GM21526 (cell line): ENCODE data around the gene SLC4A7.

Experiments
- ATAC-seq: cut with Tn5 transposase; IDR thresholded peaks from one replicate; pipeline ENCODE4 v1.9.1; 2021; ENCODE audit warnings: moderate library complexity; ENCODE audit not compliant: unreplicated experiment, low FRiP score

Gene SLC4A7

DNA sequence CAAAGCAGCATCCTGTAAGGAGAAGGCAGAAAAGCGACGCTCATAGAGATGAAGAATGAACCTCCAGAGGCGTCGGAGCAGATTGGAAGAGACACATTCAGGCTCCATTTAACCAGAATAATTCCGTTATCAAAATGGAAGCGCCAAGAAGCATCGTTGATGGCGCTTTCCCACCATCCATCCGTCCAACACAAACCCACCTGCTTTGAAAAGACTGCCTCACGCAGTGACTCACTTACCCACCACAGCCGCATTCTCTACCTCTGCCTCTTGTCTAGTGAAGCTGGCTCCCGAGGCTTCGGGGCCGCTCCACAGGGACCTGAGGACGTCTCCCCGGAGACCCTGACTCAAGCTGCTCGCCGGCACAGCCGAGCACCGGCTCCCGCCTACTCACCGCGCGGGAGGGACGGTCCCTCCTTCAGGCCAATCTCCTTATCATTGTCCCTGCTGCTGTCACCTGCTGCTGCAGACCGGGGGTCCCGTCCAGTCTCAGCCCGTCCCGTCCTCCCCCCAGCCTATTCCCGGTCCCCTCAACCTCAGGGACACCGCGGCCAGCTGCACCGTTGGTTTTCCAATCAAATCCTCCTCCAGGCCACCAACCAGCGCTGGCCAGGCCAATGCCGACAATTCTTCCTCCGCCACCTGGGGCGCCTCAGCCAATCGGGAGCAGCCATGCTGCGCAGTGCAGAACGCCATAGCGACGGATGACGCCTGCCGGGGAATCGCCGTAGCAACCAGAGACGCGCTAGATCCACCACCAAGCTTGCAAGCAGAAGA, 115.2 kb downstream of the SLC4A7 start, which contains the start of gene NEK10:
Gene NEK10, minus strand, starts transcription at position 553 of the 777 bp plus-strand sequence. CDS start 16,501 bp downstream, outside the sequence.
- peak; percentile 100 for ATAC-seq

- ATAC-seq: no peak
Measured at GRCh38 chr3:27366062-27366591, 118.1 kb downstream of the SLC4A7 start.

GRCh38 chr3:27360113-27361078, 123.8 kb downstream of the SLC4A7 start:
- ATAC-seq: no peak

- ATAC-seq: no peak
Measured at GRCh38 chr3:27358372-27358771, 125.8 kb downstream of the SLC4A7 start.

- ATAC-seq: peak; percentile 96
Measured at GRCh38 chr3:27357665-27358258, 126.4 kb downstream of the SLC4A7 start.

- no peak for ATAC-seq
Measured at GRCh38 chr3:27356976-27357375, 127.2 kb downstream of the SLC4A7 start.

DNA sequence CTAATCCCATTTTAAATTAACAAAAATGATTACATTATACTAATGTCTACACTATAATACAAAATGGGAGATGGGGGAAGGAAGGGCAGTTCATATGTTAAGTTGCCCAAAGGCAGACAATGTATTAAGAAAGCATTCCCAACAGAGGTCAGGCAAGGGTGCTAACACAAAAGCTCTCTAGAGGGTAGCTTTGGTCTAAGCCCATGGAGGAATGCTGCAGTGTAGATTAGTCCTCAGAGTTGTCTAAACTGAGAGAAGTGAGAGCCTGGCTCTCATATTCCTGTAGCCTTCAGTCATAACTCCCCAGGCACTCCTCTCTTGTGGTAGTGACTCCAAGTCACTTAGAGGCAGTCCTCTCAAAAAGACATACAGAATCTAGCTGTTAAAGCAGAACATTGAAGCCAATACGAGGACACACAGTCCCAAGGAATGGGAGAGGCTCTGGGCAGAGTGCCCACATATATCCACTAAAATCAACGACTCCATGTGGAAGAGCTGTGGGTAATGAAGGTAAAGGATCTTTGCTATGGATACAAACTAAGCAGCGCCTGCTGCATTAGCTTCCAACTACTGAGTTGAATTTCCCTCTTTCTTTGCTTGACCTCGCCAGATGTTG, 129.5 kb downstream of the SLC4A7 start:
- ATAC-seq: no peak

GRCh38 chr3:27354161-27354560, 130.0 kb downstream of the SLC4A7 start:
- no peak for ATAC-seq

GRCh38 chr3:27353221-27353620, 131.0 kb downstream of the SLC4A7 start:
- ATAC-seq: no peak

DNA sequence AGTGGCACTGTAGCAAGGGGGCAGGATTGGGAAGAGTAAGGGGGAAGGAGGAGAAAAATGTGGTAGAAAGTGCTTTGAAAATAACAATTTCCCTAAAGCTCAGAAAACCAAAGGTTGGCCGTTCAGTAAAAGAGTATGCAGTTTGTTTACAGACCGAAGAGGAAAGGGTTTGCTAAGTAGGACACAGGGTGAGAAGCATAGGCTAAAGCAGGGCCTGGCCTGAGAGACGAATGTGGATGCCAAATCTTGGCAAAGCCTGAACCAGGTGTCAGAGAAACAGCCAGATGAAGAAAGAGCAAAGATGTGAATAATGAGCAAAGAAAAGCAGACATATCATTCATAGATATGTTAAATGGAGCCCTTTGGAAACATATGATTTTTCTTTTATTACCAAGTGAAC, 132.1 kb downstream of the SLC4A7 start:
- no peak for ATAC-seq

- peak; percentile 85 for ATAC-seq
Measured at GRCh38 chr3:27349832-27350231, 134.4 kb downstream of the SLC4A7 start.

GRCh38 chr3:27345959-27346865, 138.0 kb downstream of the SLC4A7 start:
- no peak for ATAC-seq

- no peak for ATAC-seq
Measured at GRCh38 chr3:27345493-27345892, 138.7 kb downstream of the SLC4A7 start.

- no peak for ATAC-seq
Measured at GRCh38 chr3:27345045-27345444, 139.1 kb downstream of the SLC4A7 start.

GRCh38 chr3:27344192-27344591, 140.0 kb downstream of the SLC4A7 start:
- no peak for ATAC-seq

GRCh38 chr3:27342267-27342666, 141.9 kb downstream of the SLC4A7 start:
- ATAC-seq: no peak

DNA sequence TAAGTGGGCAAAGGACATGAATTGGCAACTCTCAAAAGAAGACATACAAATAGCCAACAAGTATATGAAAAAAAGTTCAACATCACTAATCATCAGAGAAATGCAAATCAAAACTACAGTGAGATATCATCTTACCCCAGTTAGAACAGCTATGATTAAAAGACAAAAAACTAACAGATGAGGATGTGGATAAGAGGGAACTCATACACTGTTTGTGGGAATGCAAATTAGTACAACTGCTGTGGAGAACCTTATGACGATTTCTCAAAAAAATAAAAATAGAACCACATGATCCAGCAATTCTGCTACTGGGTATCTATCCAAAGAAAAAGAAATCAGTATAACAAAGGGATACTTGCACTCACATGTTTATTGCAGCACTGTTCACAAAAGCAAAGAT, 143.7 kb downstream of the SLC4A7 start:
- ATAC-seq: peak; percentile 87

- ATAC-seq: no peak
Measured at GRCh38 chr3:27335571-27335970, 148.6 kb downstream of the SLC4A7 start.

DNA sequence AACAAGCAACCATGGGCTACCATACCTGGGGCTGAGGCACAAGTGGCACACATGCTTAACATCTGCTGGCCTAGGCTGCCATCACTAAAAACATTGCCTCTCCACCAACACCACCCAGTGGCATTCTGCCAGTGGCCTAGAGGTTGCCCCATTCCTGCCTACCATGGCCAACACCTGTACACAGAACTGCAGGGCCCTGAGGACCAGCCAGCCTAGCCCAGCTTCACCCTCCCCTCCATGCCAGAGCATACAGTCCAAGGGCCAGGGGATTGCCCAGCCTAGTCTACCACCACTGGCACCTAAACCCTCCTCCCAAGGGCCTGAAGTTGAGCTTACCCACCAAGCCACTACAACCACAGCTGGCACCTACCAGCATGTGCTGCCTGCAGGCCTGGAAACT, 150.3 kb downstream of the SLC4A7 start:
- no peak for ATAC-seq
